H9 (cell line): ENCODE data around the gene ATP8A2. TPM values are rescaled to one million over a fixed set of nuclear protein-coding genes. Genes with fewer than 3 reads are reported as not detected.

Experiments
- DNase-seq: peaks from one replicate; pipeline ENCODE4 v3.0.0-alpha.2; 2017
- H2AFZ ChIP-seq: one replicate; pipeline ENCODE4 v1.6.1; 2013; ENCODE audit warnings: mild to moderate bottlenecking, low read length, control low read depth, moderate library complexity
- H2AK5ac ChIP-seq: 2 replicates; pipeline ENCODE4 v1.6.1; 2013; ENCODE audit warnings: low read length, control low read depth, mixed read lengths; ENCODE audit not compliant: insufficient read length
- H2BK120ac ChIP-seq: one replicate; pipeline ENCODE4 v1.6.1; 2013; ENCODE audit warnings: low read depth, mild to moderate bottlenecking, low read length, control low read depth, inconsistent platforms; ENCODE audit not compliant: poor library complexity, severe bottlenecking
- H2BK12ac ChIP-seq: 2 replicates; pipeline ENCODE4 v1.6.1; 2013; ENCODE audit warnings: low read length, control low read depth, mixed read lengths, low read depth; ENCODE audit not compliant: insufficient read length
- H2BK15ac ChIP-seq: 2 replicates; pipeline ENCODE4 v1.6.1; 2013; ENCODE audit warnings: low read depth, low read length, control low read depth
- H2BK20ac ChIP-seq: one replicate; pipeline ENCODE4 v1.6.1; 2013; ENCODE audit warnings: low read depth, mild to moderate bottlenecking, low read length, control low read depth, inconsistent platforms; ENCODE audit not compliant: poor library complexity, severe bottlenecking
- H2BK5ac ChIP-seq: 2 replicates; pipeline ENCODE4 v1.6.1; 2013; ENCODE audit warnings: low read length, control low read depth, mixed read lengths; ENCODE audit not compliant: insufficient read length
- H3K14ac ChIP-seq: 2 replicates; pipeline ENCODE4 v1.6.1; 2013; ENCODE audit warnings: low read length, control low read depth; ENCODE audit not compliant: insufficient read depth
- H3K18ac ChIP-seq: 2 replicates; pipeline ENCODE4 v1.6.1; 2013; ENCODE audit warnings: low read depth, mild to moderate bottlenecking, mixed read lengths, low read length, control low read depth; ENCODE audit not compliant: insufficient read length
- H3K23ac ChIP-seq: 2 replicates; pipeline ENCODE4 v1.6.1; 2013; ENCODE audit warnings: low read length, control low read depth, mixed read lengths, low read depth; ENCODE audit not compliant: insufficient read length
- H3K23me2 ChIP-seq: 2 replicates; pipeline ENCODE4 v1.6.1; 2013; ENCODE audit warnings: low read depth, mild to moderate bottlenecking, mixed read lengths, low read length, control low read depth; ENCODE audit not compliant: insufficient read length, poor library complexity, severe bottlenecking
- H3K27ac ChIP-seq: 2 replicates; pipeline ENCODE4 v1.5.1; 2013; ENCODE audit warnings: low read length, control low read depth, mixed read lengths, low read depth; ENCODE audit not compliant: insufficient read length
- H3K27me3 ChIP-seq: 2 replicates; pipeline ENCODE4 v1.6.1; 2013; ENCODE audit warnings: low read length, control low read depth, inconsistent platforms; ENCODE audit not compliant: insufficient read depth
- H3K4ac ChIP-seq: 2 replicates; pipeline ENCODE4 v1.6.1; 2013; ENCODE audit warnings: low read depth, mild to moderate bottlenecking, control low read depth, inconsistent platforms, low read length, moderate library complexity
- H3K4me1 ChIP-seq: 2 replicates; pipeline ENCODE4 v1.6.1; 2013; ENCODE audit warnings: low read length, control low read depth, inconsistent platforms; ENCODE audit not compliant: insufficient read depth
- H3K4me2 ChIP-seq: 2 replicates; pipeline ENCODE4 v1.6.1; 2013; ENCODE audit warnings: low read length, control low read depth, mixed read lengths; ENCODE audit not compliant: insufficient read length, insufficient read depth
- H3K56ac ChIP-seq: 2 replicates; pipeline ENCODE4 v1.6.1; 2013; ENCODE audit warnings: low read depth, mild to moderate bottlenecking, mixed read lengths, low read length, control low read depth; ENCODE audit not compliant: insufficient read length
- H3K79me1 ChIP-seq: 2 replicates; pipeline ENCODE4 v1.6.1; 2013; ENCODE audit warnings: low read depth, mild to moderate bottlenecking, moderate library complexity, low read length, control low read depth, inconsistent platforms; ENCODE audit not compliant: insufficient read depth, poor library complexity, severe bottlenecking
- H3K79me2 ChIP-seq: 2 replicates; pipeline ENCODE4 v1.6.1; 2013; ENCODE audit warnings: low read length, control low read depth, inconsistent platforms; ENCODE audit not compliant: insufficient read depth
- H3K9ac ChIP-seq: 2 replicates; pipeline ENCODE4 v1.6.1; 2013; ENCODE audit warnings: low read length, control low read depth, mixed read lengths; ENCODE audit not compliant: insufficient read length; ENCODE audit errors: extremely low read depth
- H3K9me3 ChIP-seq: one replicate; pipeline ENCODE4 v1.6.1; 2013; ENCODE audit warnings: low read depth, low read length, inconsistent platforms; ENCODE audit not compliant: control insufficient read depth
- H3T11ph ChIP-seq: one replicate; pipeline ENCODE4 v1.6.1; 2013; ENCODE audit warnings: mild to moderate bottlenecking, low read length, control low read depth, inconsistent platforms
- H4K20me1 ChIP-seq: one replicate; pipeline ENCODE4 v1.6.1; 2013; ENCODE audit not compliant: control insufficient read depth, insufficient read length, insufficient read depth
- H4K5ac ChIP-seq: 2 replicates; pipeline ENCODE4 v1.6.1; 2013; ENCODE audit warnings: low read depth, mild to moderate bottlenecking, mixed read lengths, low read length, control low read depth; ENCODE audit not compliant: insufficient read length
- H4K8ac ChIP-seq: replicated peaks from 2 replicates; pipeline ENCODE4 v1.6.1; 2013; ENCODE audit warnings: low read length, control low read depth, mixed read lengths, low read depth; ENCODE audit not compliant: insufficient read length
- H4K91ac ChIP-seq: 2 replicates; pipeline ENCODE4 v1.6.1; 2013; ENCODE audit warnings: low read depth, mild to moderate bottlenecking, moderate library complexity, mixed read lengths, low read length, control low read depth; ENCODE audit not compliant: insufficient read length
- H3K27ac Mint-ChIP-seq, 3 experiments: 2 replicates in 2 of 3; 3 replicates in 1 of 3; pipeline ENCODE4 v1.8.0; 2020 to 2021; ENCODE audit warnings: mixed read lengths in 3 of 3, mild to moderate bottlenecking in 1 of 3, moderate library complexity in 1 of 3
- H3K27me3 Mint-ChIP-seq: 2 replicates; pipeline ENCODE4 v1.8.0; 2021; ENCODE audit warnings: low read depth, mild to moderate bottlenecking, moderate library complexity, mixed read lengths
- H3K36me3 Mint-ChIP-seq, 3 experiments: 2 replicates in 2 of 3; 3 replicates in 1 of 3; pipeline ENCODE4 v1.8.0; 2020 to 2021; ENCODE audit warnings: low read depth in 3 of 3, mixed read lengths in 3 of 3; ENCODE audit not compliant: insufficient read depth in 1 of 3
- H3K4me1 Mint-ChIP-seq, 2 experiments: 2 replicates each; pipeline ENCODE4 v1.8.0; 2020; ENCODE audit warnings: mixed read lengths in 2 of 2
- H3K4me3 Mint-ChIP-seq, 2 experiments: 2 replicates in 1 of 2; 3 replicates in 1 of 2; pipeline ENCODE4 v1.8.0; 2020 to 2021; ENCODE audit warnings: mild to moderate bottlenecking in 2 of 2, mixed read lengths in 2 of 2, moderate library complexity in 1 of 2
- H3K9me3 Mint-ChIP-seq, 2 experiments: 2 replicates in 1 of 2; 3 replicates in 1 of 2; pipeline ENCODE4 v1.8.0; 2020; ENCODE audit warnings: mild to moderate bottlenecking in 2 of 2, mixed read lengths in 2 of 2, moderate library complexity in 1 of 2
- CTCF ChIP-seq: fragments of 200-600 bp; sonication (generic); conservative IDR thresholded peaks from 3 replicates; pipeline ENCODE4 v1.8.0; 2021; ENCODE audit warnings: antibody characterized with exemption, mild to moderate bottlenecking
- whole genome bisulfite sequencing: extraction: QIAGEN DNeasy Blood & Tissue Kit; methylation state at CpG from one replicate; pipeline ENCODE4 v1.1.7; 2013; ENCODE audit warnings: missing lambda C conversion rate, low lambda C conversion rate, mixed read lengths; ENCODE audit not compliant: insufficient read length; ENCODE audit errors: extremely low coverage; 5-methylcytosine and 5-hydroxymethylcytosine counted together
- total RNA-seq: library from RNA; stranded (reverse); gene quantifications from 2 replicates; pipeline ENCODE4 v1.2.1, GENCODE V29; 2021

The ATP8A2 gene
- total RNA-seq, 1 experiment from 2014 or later = 18.2 TPM

- DNase-seq = no peak
Observed at GRCh38 chr13:25733696-25734435, 362.1 kb downstream of the ATP8A2 start.

More at GRCh38 chr13:25733696-25734435, 362.1 kb downstream of the ATP8A2 start:
- no peaks in the 10 kb centered on the region for H3K9me3 Mint-ChIP-seq
- no peak overlapping the region for H3K27ac Mint-ChIP-seq
- no peak overlapping the region for H2AFZ ChIP-seq
- peaks cover 19 to 23% of the 10 kb centered on the region in 2 experiments for H3K4me1 Mint-ChIP-seq
- no peak overlapping the region for H4K91ac ChIP-seq
- H3K27ac ChIP-seq = no peak overlapping the region
- H3K79me2 ChIP-seq = no peaks in the 10 kb centered on the region
- no peak overlapping the region for H3K4me3 Mint-ChIP-seq
- H3K4ac ChIP-seq = no peak overlapping the region
- H3K27me3 Mint-ChIP-seq = no peaks in the 10 kb centered on the region; the same call in 1 of the 2 replicates
- no peak overlapping the region for H3K56ac ChIP-seq
- H3K27me3 ChIP-seq = no peaks in the 10 kb centered on the region
- H3K36me3 Mint-ChIP-seq = no peaks in the 10 kb centered on the region
- no peak overlapping the region for H3K4me2 ChIP-seq
- no peak overlapping the region for H3K23ac ChIP-seq
- H3T11ph ChIP-seq = no peak overlapping the region
- no CpG with 5 or more reads among the region's 3 CpGs for WGBS
- H2BK120ac ChIP-seq = no peak overlapping the region
- H3K14ac ChIP-seq = no peak overlapping the region
- H3K79me1 ChIP-seq = no peaks in the 10 kb centered on the region
- no peak overlapping the region for H2BK5ac ChIP-seq
- H3K18ac ChIP-seq = no peak overlapping the region
- H3K23me2 ChIP-seq = no peaks in the 10 kb centered on the region
- H4K5ac ChIP-seq = no peak overlapping the region
- TF ChIP-seq CTCF = no peak
- no peaks in the 10 kb centered on the region; the same call in 1 of the 2 replicates for H3K4me1 ChIP-seq
- H4K8ac ChIP-seq = no peak overlapping the region
- no peak overlapping the region for H2BK20ac ChIP-seq
- no peak overlapping the region for H2BK12ac ChIP-seq
- no peak overlapping the region for H2BK15ac ChIP-seq
- H2AK5ac ChIP-seq = no peak overlapping the region
- no peaks in the 10 kb centered on the region for H4K20me1 ChIP-seq
- no peak overlapping the region for H3K9ac ChIP-seq
- H3K9me3 ChIP-seq = no peaks in the 10 kb centered on the region
